ENCODE measurements around the gene RPL27.

The RPL27 gene

DNA sequence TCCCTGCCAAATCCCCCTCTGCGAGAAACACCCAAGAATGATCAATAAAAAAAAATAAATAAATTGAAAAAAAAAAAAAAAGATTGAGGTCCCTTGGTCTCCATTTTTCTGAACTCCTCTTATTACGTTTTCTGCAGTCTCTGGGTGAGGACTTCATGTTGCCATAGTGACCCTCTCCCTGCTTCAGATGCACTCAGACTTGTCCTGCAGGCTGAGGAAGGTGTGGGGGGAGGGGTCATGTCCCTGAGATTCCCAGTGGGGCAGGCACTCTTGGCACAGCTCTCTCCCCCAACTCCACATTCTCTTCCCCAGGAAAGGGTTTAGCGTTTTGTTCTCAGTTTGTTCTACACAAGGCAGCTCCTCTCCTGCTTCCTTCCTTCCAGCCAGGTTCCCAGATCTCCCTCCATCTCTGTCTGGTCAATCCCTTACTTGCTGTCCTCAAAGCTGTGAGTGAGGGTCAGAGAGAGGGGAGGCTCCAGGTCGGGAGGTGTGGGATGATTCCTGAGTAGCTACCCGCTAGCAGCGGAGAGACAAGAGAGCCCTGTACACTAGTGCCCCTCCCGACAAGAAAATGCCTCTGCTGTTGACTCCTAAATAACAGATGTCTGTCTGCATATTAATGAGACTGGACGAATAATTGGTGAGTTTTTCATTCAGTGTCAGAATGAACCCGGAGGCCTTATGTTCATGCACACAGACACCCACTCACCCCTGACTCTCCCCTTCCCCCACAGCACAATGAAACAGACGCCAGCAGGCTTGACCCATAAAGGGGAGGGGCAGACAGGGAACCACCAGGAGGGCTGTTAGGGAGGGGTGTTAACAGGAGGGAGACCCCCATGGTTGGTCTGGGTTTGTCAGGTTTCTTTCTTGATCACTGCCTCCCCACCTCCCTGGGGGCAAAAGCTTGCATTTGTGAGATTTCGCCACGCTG, 36.0 kb downstream of the RPL27 start:
- H3K4me3 ChIP-seq = no peak overlapping the region
- no peak overlapping the region for H3K27ac ChIP-seq

DNA sequence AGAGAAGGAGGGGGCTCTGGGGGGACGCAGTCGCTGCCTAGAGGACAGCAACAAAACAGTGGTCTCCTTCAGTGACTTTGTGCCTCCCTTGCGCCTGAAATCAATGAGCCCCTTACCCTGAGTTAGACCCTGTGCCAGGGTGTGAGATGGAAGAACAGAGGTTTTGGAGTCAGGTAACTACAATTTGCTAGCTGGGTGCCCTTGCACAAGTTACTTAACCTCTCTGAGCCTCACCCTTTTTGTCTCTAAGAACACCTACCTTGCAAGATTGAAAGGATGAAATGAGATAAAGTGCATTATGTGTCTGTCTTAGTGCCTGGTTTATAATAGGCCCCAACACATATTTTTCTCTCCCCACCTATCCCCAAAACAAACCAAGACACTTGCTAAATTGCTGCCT, 36.7 kb downstream of the RPL27 start:
- Histone ChIP-seq H3K4me3 (no peak overlapping the region), H3K27ac (no peak overlapping the region)

DNA sequence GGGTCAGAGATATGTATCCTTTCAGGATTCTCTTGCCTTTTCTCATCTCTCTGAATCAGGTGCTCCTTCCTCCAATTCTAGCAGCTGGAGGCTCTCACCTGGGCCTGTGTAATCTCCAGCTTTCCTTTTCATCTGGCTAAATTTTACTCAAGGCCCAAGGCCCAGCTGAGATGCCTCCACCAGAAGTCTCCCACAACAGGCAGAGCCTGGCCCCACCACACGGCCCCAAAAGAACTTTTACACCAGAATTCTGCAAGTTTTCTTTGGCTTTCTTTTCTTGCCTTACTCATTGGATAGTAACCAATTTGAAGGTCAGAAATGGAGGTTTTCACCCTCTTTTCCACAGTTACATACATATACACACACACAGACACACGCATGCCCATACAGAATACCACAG, 41.4 kb downstream of the RPL27 start:
- Histone ChIP-seq H3K27ac (no peak overlapping the region), H3K4me3 (no peak overlapping the region)

DNA sequence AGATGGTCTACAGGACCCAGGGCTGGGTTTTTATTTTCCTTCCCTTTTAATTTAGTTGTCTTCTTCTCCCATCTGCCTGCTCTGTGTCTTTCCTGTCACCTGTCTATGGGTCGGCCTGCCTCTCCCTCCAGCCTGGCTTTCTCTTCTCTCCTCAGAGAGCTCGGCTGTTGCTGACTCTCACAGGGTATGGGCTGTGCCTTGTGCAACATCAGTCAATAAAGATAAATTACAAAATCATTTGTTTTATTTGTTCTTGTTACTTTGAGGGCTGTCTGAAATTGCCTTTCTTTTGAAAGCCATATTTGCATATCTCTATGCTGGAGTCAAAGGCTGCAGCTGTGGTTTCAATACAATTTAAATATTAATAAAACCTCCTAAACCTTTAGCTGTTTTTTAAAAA, 42.4 kb downstream of the RPL27 start:
- H3K27ac ChIP-seq = no peak overlapping the region
- H3K4me3 ChIP-seq = no peak overlapping the region

DNA sequence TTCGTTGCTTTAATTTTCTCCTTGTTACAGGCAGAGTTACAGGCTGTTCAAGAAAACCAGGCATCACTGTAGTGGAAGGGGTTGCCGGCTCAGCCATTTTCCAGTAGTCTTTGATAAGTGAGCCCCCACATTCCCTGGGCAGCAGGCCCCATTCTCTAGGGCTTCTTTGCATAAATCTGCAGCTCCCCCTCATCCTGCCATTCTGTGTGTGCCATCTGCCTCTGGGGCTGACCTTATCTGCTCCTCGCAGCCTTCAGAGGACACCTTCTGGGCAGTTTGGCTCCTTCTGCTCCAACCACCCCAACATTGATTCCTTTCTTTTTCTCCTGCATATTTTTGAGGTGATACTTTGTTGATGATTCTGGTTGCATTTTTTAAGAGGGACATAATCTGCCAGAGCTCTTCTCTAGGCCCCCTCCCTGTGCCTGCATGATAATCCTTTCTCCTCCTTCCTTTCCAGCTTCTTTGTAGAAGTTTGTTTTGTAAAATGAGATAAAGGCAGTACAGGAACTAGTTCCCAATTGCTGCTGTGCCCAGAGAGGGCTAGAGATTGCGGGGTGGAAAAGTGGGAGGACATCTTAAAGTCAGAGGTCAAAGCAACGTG, 43.9 kb downstream of the RPL27 start:
- no peak overlapping the region for H3K4me3 ChIP-seq
- no peak overlapping the region for H3K27ac ChIP-seq

DNA sequence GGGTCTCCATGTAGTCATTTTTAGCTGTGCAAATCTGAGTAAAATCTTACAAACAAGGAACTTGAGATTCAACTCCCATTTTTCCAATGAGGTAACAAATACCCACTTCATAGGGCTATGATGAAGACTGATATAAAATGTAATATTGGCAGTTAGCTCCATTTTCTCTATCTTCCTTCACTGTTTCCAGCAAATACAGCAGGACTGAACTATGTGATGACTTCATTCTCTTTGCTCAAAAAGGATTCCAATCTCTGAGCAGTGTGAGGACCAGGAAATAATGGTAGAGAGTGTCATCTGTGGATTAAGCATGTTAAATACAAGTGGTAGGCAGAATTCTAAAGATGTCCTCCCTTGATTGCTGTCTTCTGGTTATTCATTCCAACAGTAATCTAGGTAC, 45.1 kb downstream of the RPL27 start:
- no peak overlapping the region for H3K27ac ChIP-seq
- no peak overlapping the region for H3K4me3 ChIP-seq

DNA sequence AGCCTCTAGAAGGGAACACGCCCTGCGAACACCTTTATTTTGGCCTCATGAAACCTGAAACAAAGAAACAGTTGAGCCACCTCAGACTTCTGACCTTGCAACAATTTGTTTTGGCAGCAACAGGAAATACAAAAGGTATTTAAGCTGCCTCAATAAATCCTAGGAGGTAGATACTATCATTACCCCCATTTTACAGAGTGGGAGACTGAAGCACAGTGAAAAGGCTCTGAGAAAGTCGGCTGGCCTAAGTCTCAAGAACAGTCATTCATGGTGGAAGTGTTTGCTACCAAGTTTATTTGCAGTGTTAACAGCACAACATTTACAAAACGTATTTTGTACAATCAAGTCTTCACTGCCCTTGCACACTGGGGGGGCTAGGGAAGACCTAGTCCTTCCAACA, 45.8 kb downstream of the RPL27 start:
- no peak overlapping the region for H3K27ac ChIP-seq
- H3K4me3 ChIP-seq = no peak overlapping the region

DNA sequence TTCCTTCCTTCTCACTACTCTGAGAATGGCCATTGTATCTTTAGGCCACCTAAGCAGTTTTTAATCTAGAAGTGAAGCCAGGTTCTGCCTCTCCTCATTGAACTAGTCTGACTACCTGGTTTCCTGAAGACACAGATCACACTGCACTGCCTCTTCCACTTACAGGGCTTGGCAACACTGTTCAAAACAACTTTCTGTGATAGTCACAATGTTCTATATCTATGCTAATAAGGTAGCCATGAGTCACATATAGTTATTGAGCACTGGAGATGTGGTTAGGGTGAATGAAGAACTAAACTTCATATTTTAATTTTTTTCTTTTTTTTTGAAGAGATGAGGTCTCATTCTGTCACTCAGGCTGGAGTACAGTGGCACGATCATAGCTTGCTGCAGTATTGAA, 53.8 kb downstream of the RPL27 start:
- H3K27ac ChIP-seq = no peak overlapping the region
- no peak overlapping the region for H3K4me3 ChIP-seq
